Vein endothelial cell (primary cell): ENCODE measurements around the gene IGSF5. TPM values are rescaled to one million over a fixed set of nuclear protein-coding genes. Genes with fewer than 3 reads are reported as not detected.

Experiments used
- total RNA-seq: library from RNA; depleted of rRNA; stranded (reverse); fragments of >200 nt; gene quantifications from 2 replicates; pipeline ENCODE4 v1.2.3, GENCODE V29; 2012

IGSF5 gene
- not detected in 2 replicates for total RNA-seq

DNA sequence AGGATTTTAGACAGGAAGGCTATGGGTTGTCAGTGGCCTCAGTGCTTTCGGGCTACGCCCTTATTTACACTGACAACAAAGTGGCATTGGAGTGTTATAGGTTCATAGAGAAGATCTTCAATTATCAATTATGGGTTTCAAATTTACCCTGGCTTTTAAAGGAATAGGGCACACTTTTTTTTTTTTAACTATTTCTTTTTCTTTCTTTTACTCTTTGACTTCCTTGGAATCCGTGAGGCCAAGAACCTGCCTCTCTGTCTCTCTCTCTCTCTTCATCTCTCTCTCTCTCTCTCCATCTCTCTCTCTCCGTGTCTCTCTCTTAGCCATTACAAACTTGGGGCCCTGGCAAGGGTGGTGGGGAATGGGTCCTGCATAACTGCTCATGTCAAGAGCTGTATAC lies at the start of gene IGSF5:
Gene IGSF5 (plus strand): TSS at position 301 of the 400 bp plus-strand sequence. CDS start 327 bp downstream, outside the sequence.

Other genes starting within 250 kb of the IGSF5 start
- gene B3GALT5, start 132.2 kb upstream of the IGSF5 start, total RNA-seq: 0.10 TPM in 1 of 2 replicates, not detected in the other
- not detected in 2 replicates for gene PCP4, start 122.3 kb downstream of the IGSF5 start, total RNA-seq